ENCODE results near the gene SOWAHC. TPM values are rescaled to one million over a fixed set of nuclear protein-coding genes. Genes with fewer than 3 reads are reported as not detected.

SOWAHC gene
- total and polyA plus RNA-seq, 2 of the 13 experiments (the other 11 are each of a cell fraction or from before 2014, with no cell fraction given) = 21.2 to 22.5 TPM

DNA sequence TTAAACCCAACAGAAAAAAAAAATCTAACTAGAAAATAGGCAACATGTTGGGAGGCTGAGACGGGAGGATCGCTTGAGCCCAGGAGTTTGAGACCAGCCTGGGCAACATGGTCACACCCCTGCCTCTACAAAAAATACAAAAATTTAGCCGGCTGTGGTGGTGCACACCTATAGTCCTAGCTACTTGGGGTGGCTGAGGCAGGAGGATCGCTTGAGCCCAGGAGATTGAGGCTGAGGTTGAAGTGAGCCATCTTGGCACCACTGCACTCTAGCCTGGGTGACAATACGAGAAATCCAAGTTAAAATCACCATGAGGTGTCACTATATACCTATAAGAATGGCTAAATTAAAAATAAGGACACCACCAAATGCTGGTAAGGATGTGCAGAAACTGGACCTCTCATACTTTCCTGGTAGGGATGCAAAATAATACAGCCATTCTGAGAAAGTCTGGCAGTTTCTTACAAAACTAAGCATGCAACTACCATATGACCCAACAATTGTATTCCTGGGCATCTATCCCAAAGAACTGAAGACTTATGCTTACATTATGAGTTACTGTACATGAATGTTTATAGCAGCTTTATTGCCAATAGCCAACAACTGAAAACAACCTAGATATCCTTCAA lies 2.6 kb upstream of the SOWAHC start (continued):
- TF ChIP-seq CERS6 (CRISPR knock-in tag; IDR thresholded peaks at IDR 0.05) = no peak
- TF ChIP-seq ZBTB46 (CRISPR knock-in tag; IDR thresholded peaks at IDR 0.05; ENCODE audit: borderline replicate concordance) = no peak
- no peak for TF ChIP-seq SNAPC4 (CRISPR knock-in tag; IDR thresholded peaks at IDR 0.05)
- no peak for TF ChIP-seq IRX3 (CRISPR knock-in tag; IDR thresholded peaks at IDR 0.05; ENCODE audit: borderline replicate concordance, low read depth)
- no peak for TF ChIP-seq FOXO1 (CRISPR knock-in tag; IDR thresholded peaks at IDR 0.05)
- TF ChIP-seq ZNF777 (CRISPR knock-in tag; IDR thresholded peaks at IDR 0.05) = no peak
- TF ChIP-seq ZNF317 (CRISPR knock-in tag; IDR thresholded peaks at IDR 0.05) = 0 out of 2 replicates have a peak, but pooled peaks have one; percentile 16
- TF ChIP-seq, protein P1, sequence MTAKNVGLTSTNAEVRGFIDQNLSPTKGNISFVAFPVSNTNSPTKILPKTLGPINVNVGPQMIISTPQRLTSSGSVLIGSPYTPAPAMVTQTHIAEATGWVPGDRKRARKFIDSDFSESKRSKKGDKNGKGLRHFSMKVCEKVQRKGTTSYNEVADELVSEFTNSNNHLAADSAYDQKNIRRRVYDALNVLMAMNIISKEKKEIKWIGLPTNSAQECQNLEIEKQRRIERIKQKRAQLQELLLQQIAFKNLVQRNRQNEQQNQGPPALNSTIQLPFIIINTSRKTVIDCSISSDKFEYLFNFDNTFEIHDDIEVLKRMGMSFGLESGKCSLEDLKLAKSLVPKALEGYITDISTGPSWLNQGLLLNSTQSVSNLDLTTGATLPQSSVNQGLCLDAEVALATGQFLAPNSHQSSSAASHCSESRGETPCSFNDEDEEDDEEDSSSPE (CRISPR knock-in tag; IDR thresholded peaks at IDR 0.05) = 0 out of 2 replicates have a peak, but pooled peaks have one; percentile 33
